GM19452 (cell line): ENCODE data around the gene SCART1.
"Not testable (repeated sequence)": the region's sequence is repeated elsewhere in the genome, so short reads cannot be mapped to it uniquely, and the experiment has no call there.

Experiments
- ATAC-seq: cut with Tn5 transposase; IDR thresholded peaks from one replicate; pipeline ENCODE4 v1.9.1; 2021; ENCODE audit not compliant: unreplicated experiment

The SCART1 gene

DNA sequence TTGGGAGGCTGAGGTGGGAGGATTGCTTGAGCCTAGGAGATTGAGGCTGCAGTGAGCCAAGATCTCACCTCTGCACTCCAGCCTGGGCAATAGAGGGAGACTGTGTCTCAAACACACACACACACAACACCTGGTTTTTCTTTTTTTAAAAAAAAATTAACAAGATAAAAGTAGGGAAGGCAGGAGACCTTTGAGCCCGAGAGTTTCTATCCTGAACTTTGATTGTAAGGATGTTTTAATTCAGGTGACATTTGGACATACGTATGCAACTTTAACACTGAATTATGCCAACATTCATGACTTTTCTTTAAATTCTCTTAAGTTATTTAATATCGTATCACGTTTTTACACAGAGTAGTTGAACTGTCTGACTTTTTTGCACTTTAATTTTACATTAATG, 61.7 kb downstream of the SCART1 start:
- ATAC-seq: no peak

DNA sequence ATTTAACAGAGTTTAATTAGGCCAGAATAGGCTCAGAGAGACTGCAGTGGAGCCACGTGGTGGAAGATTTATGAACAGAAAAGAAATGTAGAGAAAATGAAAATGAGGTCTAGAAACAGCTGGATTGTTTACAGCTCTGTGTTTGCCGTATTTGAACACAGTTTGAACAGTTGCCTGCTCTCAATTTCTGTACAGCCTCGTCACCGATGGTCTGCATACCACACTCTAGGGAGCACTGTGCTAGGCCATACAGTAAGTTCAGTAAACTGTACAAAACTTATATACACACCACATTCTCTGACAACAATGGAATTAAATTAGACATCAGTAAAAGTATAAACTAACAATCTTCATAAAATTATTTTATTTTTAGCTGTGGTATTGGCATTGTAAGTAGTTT, 62.3 kb downstream of the SCART1 start:
- no peak for ATAC-seq

DNA sequence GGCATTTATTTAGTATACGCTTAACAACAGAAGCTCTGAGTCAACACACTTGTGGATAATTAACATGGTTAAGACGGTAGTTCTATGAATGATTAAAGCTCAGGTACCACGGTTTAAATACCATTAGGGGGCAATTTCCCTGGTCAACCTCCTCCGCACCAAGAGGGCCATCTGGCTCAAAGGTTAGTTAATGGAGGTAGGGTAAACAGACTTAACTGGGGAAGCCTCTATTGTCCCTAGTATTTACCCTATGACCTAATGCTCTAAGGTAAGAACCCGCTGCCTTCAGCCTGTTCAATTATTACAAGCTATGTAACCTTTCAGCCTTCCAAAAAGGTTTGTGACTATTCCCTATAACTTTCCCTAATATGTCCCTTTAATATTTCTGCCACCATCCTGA, 64.8 kb downstream of the SCART1 start:
- not testable (repeated sequence) for ATAC-seq
